Diencephalon (tissue), 1 donor: ENCODE data around the gene LRRTM3. TPM values are rescaled to one million over a fixed set of nuclear protein-coding genes. Genes with fewer than 3 reads are reported as not detected.

Experiments
- total RNA-seq: library from RNA; depleted of rRNA; stranded (reverse); fragments of >200 nt; gene quantifications from one replicate; pipeline ENCODE4 v1.2.3, GENCODE V29; 2014

Gene LRRTM3
- total RNA-seq = 35.5 TPM

GRCh38 chr10:66925896-66926715 is at the start of gene LRRTM3:
TSS of gene LRRTM3 (plus strand) at chr10:66926036.

